NCI-H1930 (cell line): ENCODE data around the gene SLC44A1.

Experiments
- DNase-seq, 2 experiments: peaks; one replicate each; lab custom pipeline; 2025; lab: John Stamatoyannopoulos, UW

SLC44A1 gene

GRCh38 chr9:105305856-105306255 is 61.4 kb downstream of the SLC44A1 start:
- DNase-seq = no peak

GRCh38 chr9:105306351-105307140 is 62.1 kb downstream of the SLC44A1 start:
- no peak for DNase-seq

GRCh38 chr9:105307591-105308130 is 63.2 kb downstream of the SLC44A1 start:
- no peak for DNase-seq

- no peak for DNase-seq
These were observed 64.2 kb downstream of the SLC44A1 start for GRCh38 chr9:105308461-105309341.

GRCh38 chr9:105309531-105309931 is 65.1 kb downstream of the SLC44A1 start:
- DNase-seq = peak; percentile 69 to 80

- no peak for DNase-seq
These were observed 66.9 kb downstream of the SLC44A1 start for GRCh38 chr9:105311306-105311705.

- DNase-seq = peak in 1 of 2 experiments; percentile 0
These were observed 68.8 kb downstream of the SLC44A1 start for GRCh38 chr9:105313238-105313637.

GRCh38 chr9:105316703-105317102 is 72.3 kb downstream of the SLC44A1 start:
- no peak for DNase-seq

GRCh38 chr9:105318729-105319191 is 74.3 kb downstream of the SLC44A1 start:
- no peak for DNase-seq

GRCh38 chr9:105319202-105319813 is 74.9 kb downstream of the SLC44A1 start:
- DNase-seq = no peak

- DNase-seq = no peak
These were observed 76.1 kb downstream of the SLC44A1 start for GRCh38 chr9:105320568-105320967.

- no peak for DNase-seq
These were observed 83.8 kb downstream of the SLC44A1 start for GRCh38 chr9:105328296-105328695.

- no peak for DNase-seq
These were observed 84.6 kb downstream of the SLC44A1 start for GRCh38 chr9:105328872-105329718.

GRCh38 chr9:105329719-105330062 is 85.2 kb downstream of the SLC44A1 start:
- no peak for DNase-seq

GRCh38 chr9:105330201-105330600 is 85.8 kb downstream of the SLC44A1 start:
- DNase-seq = no peak

GRCh38 chr9:105330755-105331154 is 86.3 kb downstream of the SLC44A1 start:
- no peak for DNase-seq

GRCh38 chr9:105331160-105331559 is 86.7 kb downstream of the SLC44A1 start:
- no peak for DNase-seq

- no peak for DNase-seq
These were observed 87.3 kb downstream of the SLC44A1 start for GRCh38 chr9:105331755-105332154.

- DNase-seq = no peak
These were observed 88.0 kb downstream of the SLC44A1 start for GRCh38 chr9:105332471-105332870.

GRCh38 chr9:105333076-105333475 is 88.6 kb downstream of the SLC44A1 start:
- DNase-seq = no peak

GRCh38 chr9:105333811-105334210 is 89.4 kb downstream of the SLC44A1 start:
- no peak for DNase-seq
